Neuron (in vitro differentiated cells): ENCODE results near the gene ALG10B.
"Not testable (repeated sequence)": the region's sequence is repeated elsewhere in the genome, so short reads cannot be mapped to it uniquely, and the experiment has no call there.

Experiments
- H2AFZ ChIP-seq: one replicate; pipeline ENCODE4 v1.6.1; 2013; ENCODE audit warnings: low read depth, mild to moderate bottlenecking, inconsistent platforms, low read length, moderate library complexity
- H3K27me3 ChIP-seq: one replicate; pipeline ENCODE4 v1.6.1; 2013; ENCODE audit warnings: low read length; ENCODE audit not compliant: insufficient read depth
- H3K36me3 ChIP-seq: one replicate; pipeline ENCODE4 v1.6.1; 2013; ENCODE audit warnings: low read length; ENCODE audit not compliant: insufficient read depth
- H3K4me1 ChIP-seq: one replicate; pipeline ENCODE4 v1.6.1; 2013; ENCODE audit warnings: low read length; ENCODE audit not compliant: insufficient read depth
- H3K4me3 ChIP-seq: 2 replicates; pipeline ENCODE4 v1.5.1; 2013; ENCODE audit warnings: mild to moderate bottlenecking, low read length, moderate library complexity
- H3K9me3 ChIP-seq: one replicate; pipeline ENCODE4 v1.6.1; 2013; ENCODE audit warnings: low read length

ALG10B gene

GRCh38 chr12:38316391-38317129 is at the start of gene ALG10B:
TSS of gene ALG10B (plus strand) at chr12:38316774. CDS start at chr12:38316894, 120 bp downstream.
- H3K9me3 ChIP-seq, result no peaks in the 10 kb centered on the region
- H3K4me3 ChIP-seq, result peak within 1 kb of the TSS; percentile 93
- peak within 1 kb of the TSS; percentile 93 for H2AFZ ChIP-seq
- H3K4me1 ChIP-seq, result peaks cover 8% of the 10 kb centered on the region
- H3K36me3 ChIP-seq, result peaks cover 5% of the 10 kb centered on the region
- H3K27me3 ChIP-seq, result no peaks in the 10 kb centered on the region

DNA sequence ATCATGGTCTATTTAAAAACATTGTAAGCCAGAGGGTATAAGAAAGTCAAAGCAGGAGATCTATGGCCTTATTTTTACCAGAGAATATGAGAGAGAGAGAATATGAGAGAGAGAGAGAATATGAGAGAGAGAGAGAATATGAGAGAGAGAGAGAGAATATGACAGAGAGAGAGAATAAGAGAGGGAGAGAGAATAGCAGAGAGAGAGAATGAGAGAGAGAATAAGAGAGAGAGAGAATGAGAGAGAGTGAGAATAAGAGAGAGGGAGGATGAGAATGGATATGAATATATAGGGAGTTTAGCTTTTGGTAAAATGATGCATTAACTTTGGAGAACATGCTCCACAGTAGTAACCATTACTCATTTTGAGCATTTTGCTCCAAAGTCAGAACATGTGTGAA is 48.0 kb upstream of the ALG10B start:
- Histone ChIP-seq H3K36me3 (no peaks in the 10 kb centered on the region), H3K4me3 (no peak overlapping the region), H3K4me1 (no peaks in the 10 kb centered on the region), H2AFZ (no peak overlapping the region), H3K27me3 (no peaks in the 10 kb centered on the region), H3K9me3 (no peaks in the 10 kb centered on the region)

- no peaks in the 10 kb centered on the region for H3K27me3 ChIP-seq
- H3K4me1 ChIP-seq, result no peaks in the 10 kb centered on the region
- no peaks in the 10 kb centered on the region for H3K9me3 ChIP-seq
- no peak overlapping the region for H3K4me3 ChIP-seq
- H3K36me3 ChIP-seq, result no peaks in the 10 kb centered on the region
- no peak overlapping the region for H2AFZ ChIP-seq
Observed at GRCh38 chr12:38269897-38270296, 46.7 kb upstream of the ALG10B start.

DNA sequence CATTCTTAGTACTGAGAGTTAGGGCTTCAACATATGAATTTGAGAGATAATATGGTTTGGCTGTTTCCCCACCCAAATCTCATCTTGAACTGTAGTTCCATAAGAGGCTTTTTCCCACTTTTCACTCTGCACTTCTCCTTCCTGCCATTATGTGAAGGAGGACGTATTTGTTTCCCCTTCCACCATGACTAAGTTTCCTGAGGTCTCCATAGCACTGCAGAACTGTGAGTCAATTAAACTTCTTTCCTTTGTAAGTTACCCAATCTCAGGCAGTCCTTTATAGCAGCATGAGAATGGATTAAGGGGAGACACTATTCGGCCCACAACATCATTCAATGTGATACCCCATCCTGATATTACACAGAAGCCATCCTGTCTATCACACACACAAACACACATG is 36.8 kb upstream of the ALG10B start:
- H2AFZ ChIP-seq, result no peak overlapping the region
- H3K4me1 ChIP-seq, result peaks cover 2% of the 10 kb centered on the region
- H3K27me3 ChIP-seq, result no peaks in the 10 kb centered on the region

GRCh38 chr12:38282886-38283285 is 33.7 kb upstream of the ALG10B start:
- Histone ChIP-seq H2AFZ (no peak overlapping the region), H3K9me3 (no peaks in the 10 kb centered on the region), H3K36me3 (no peaks in the 10 kb centered on the region), H3K27me3 (no peaks in the 10 kb centered on the region), H3K4me1 (peaks cover 2% of the 10 kb centered on the region), H3K4me3 (no peak overlapping the region)

More for the DNA sequence above, 36.8 kb upstream of the ALG10B start:
- no peaks in the 10 kb centered on the region for H3K9me3 ChIP-seq
- no peak overlapping the region for H3K4me3 ChIP-seq
- H3K36me3 ChIP-seq, result no peaks in the 10 kb centered on the region

GRCh38 chr12:38289396-38289795 is 27.2 kb upstream of the ALG10B start:
- Histone ChIP-seq H2AFZ (no peak overlapping the region), H3K9me3 (no peaks in the 10 kb centered on the region), H3K4me1 (no peaks in the 10 kb centered on the region), H3K36me3 (no peaks in the 10 kb centered on the region), H3K27me3 (no peaks in the 10 kb centered on the region), H3K4me3 (no peak overlapping the region)

GRCh38 chr12:38291160-38291559 is 25.4 kb upstream of the ALG10B start:
- Histone ChIP-seq H3K9me3 (no peaks in the 10 kb centered on the region), H3K4me3 (no peak overlapping the region), H3K36me3 (no peaks in the 10 kb centered on the region), H3K4me1 (no peaks in the 10 kb centered on the region), H2AFZ (no peak overlapping the region), H3K27me3 (no peaks in the 10 kb centered on the region)

- H3K27me3 ChIP-seq, result not testable (repeated sequence)
Observed at GRCh38 chr12:38302972-38303371, 13.6 kb upstream of the ALG10B start.

DNA sequence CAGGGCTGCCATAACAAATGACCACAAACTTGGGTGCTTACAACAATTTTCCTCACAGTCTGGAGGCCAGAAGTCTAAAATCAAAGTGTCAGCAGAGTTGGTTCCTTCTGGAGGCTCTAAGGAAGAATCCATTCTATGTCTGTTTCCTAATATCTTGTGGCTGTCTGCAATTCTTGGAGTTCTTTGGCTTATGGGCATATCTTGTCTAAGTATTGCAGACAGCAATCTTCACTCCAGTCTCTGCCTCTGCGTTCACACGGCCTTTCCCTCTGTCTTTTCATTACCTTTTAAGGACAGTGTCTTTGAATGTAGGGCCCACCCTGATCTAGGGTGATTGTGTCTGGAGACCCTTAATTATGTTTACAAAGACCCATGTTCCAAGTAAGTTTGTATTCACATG is 5.4 kb downstream of the ALG10B start:
- H3K36me3 ChIP-seq, H2AFZ ChIP-seq: not testable (repeated sequence)

More at GRCh38 chr12:38302972-38303371, 13.6 kb upstream of the ALG10B start:
- not testable (repeated sequence) for H3K4me3 ChIP-seq, H3K36me3 ChIP-seq, H2AFZ ChIP-seq, H3K4me1 ChIP-seq, H3K9me3 ChIP-seq

GRCh38 chr12:38324912-38325311 is 8.3 kb downstream of the ALG10B start:
- Histone ChIP-seq H3K4me1 (no peaks in the 10 kb centered on the region), H3K36me3 (no peaks in the 10 kb centered on the region), H3K27me3 (no peaks in the 10 kb centered on the region), H3K4me3 (no peak overlapping the region), H3K9me3 (no peaks in the 10 kb centered on the region), H2AFZ (no peak overlapping the region)

More for the DNA sequence above, 5.4 kb downstream of the ALG10B start:
- not testable (repeated sequence) for H3K9me3 ChIP-seq, H3K4me1 ChIP-seq, H3K27me3 ChIP-seq, H3K4me3 ChIP-seq

DNA sequence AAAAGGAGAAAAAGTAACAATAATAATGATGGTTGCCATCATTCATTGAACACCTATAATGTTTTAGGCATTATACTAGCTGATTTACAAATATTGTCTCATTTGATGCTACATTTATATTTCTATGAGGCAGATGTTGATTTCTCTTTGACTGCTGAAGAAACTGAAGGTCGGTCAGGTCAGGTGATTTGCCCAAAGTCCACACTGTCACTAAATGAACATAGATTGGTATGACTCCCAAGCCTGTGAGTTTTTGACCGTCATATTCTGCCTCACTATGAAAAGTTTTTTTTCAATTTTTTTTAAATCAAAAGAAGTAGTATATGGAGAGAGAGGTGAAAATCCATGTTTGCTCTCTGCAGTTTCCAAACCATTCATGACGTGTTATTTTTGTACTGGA is 10.8 kb downstream of the ALG10B start:
- no peak overlapping the region for H2AFZ ChIP-seq
- no peaks in the 10 kb centered on the region for H3K9me3 ChIP-seq
- no peak overlapping the region for H3K4me3 ChIP-seq
- H3K36me3 ChIP-seq, result no peaks in the 10 kb centered on the region
- H3K4me1 ChIP-seq, result no peaks in the 10 kb centered on the region
- H3K27me3 ChIP-seq, result no peaks in the 10 kb centered on the region

GRCh38 chr12:38328306-38328895 is 11.8 kb downstream of the ALG10B start:
- Histone ChIP-seq H3K4me1 (no peaks in the 10 kb centered on the region), H3K9me3 (no peaks in the 10 kb centered on the region), H3K36me3 (no peaks in the 10 kb centered on the region), H2AFZ (no peak overlapping the region), H3K27me3 (no peaks in the 10 kb centered on the region), H3K4me3 (no peak overlapping the region)

DNA sequence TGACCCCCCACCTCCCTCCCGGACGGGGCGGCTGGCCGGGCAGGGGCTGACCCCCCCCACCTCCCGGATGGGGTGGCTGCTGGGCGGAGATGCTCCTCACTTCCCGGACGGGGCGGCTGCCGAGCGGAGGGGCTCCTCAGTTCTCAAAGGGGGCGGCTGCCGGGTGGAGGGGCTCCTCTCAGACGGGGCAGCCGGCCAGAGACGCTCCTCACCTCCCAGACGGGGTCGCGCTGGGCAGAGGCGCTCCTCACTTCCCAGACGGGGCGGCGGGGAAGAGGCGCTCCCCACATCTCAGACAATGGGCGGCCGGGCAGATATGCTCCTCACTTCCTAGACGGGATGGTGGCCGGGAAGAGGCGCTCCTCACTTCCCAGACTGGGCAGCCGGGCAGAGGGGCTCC is 13.8 kb downstream of the ALG10B start:
- not testable (repeated sequence) for H3K4me3 ChIP-seq

DNA sequence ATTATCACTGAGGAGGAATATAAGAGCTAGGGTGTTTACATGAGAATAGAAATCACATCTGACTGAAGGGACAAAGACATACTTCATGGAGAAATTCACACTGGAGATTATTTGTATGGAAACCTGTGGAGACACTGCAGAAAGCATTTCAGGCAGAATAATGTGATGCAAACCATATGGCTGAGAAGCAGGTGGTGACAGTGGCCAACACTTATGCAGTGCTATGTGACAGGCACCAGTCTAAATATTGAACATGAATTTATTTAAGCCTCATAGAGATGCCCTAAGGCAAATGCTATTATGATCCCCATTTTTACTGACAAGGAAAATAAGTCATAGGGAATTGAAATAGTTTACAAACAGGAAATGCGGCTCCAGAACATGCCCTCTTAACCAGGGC is 16.2 kb downstream of the ALG10B start:
- Histone ChIP-seq H2AFZ (no peak overlapping the region), H3K36me3 (no peaks in the 10 kb centered on the region), H3K4me1 (no peaks in the 10 kb centered on the region), H3K9me3 (no peaks in the 10 kb centered on the region), H3K4me3 (no peak overlapping the region), H3K27me3 (no peaks in the 10 kb centered on the region)

More for the DNA sequence above, 13.8 kb downstream of the ALG10B start:
- H3K36me3 ChIP-seq, H2AFZ ChIP-seq, H3K9me3 ChIP-seq, H3K4me1 ChIP-seq, H3K27me3 ChIP-seq: not testable (repeated sequence)
